KMS-11 (cell line): ENCODE measurements around the gene MMD.
"Not testable (repeated sequence)": the region's sequence is repeated elsewhere in the genome, so short reads cannot be mapped to it uniquely, and the experiment has no call there.

ENCODE experiments used
- H2AFZ ChIP-seq: fragments of 200-600 bp; sonication (generic); 2 replicates; pipeline ENCODE4 v1.6.1; 2016; ENCODE audit warnings: antibody characterized with exemption, mixed run types, low read depth
- H3K27ac ChIP-seq: fragments of 200-600 bp; sonication (generic); 2 replicates; pipeline ENCODE4 v1.6.1; 2016; ENCODE audit warnings: mild to moderate bottlenecking, mixed run types
- H3K27me3 ChIP-seq: fragments of 200-600 bp; sonication (generic); 2 replicates; pipeline ENCODE4 v1.6.1; 2017; ENCODE audit warnings: mild to moderate bottlenecking, low read depth, mixed run types, moderate library complexity; ENCODE audit not compliant: insufficient read depth
- H3K36me3 ChIP-seq: fragments of 200-600 bp; sonication (generic); 2 replicates; pipeline ENCODE4 v1.6.1; 2017; ENCODE audit warnings: mild to moderate bottlenecking, mixed run types; ENCODE audit not compliant: insufficient read depth
- H3K4me1 ChIP-seq: fragments of 200-600 bp; sonication (generic); 2 replicates; pipeline ENCODE4 v1.6.1; 2016; ENCODE audit warnings: mild to moderate bottlenecking, low read depth, mixed run types; ENCODE audit not compliant: poor library complexity, severe bottlenecking
- H3K4me2 ChIP-seq: fragments of 200-600 bp; sonication (generic); 2 replicates; pipeline ENCODE4 v1.7.0; 2016; ENCODE audit warnings: mild to moderate bottlenecking, mixed run types
- H3K4me3 ChIP-seq: fragments of 200-600 bp; sonication (generic); IDR thresholded peaks from 2 replicates; pipeline ENCODE4 v1.6.1; 2017; ENCODE audit warnings: low read depth, low read length, mixed read lengths; ENCODE audit not compliant: insufficient read depth
- H3K79me2 ChIP-seq: fragments of 200-600 bp; sonication (generic); 2 replicates; pipeline ENCODE4 v1.6.1; 2016; ENCODE audit warnings: low read depth, mixed run types; ENCODE audit not compliant: insufficient read depth
- H3K9ac ChIP-seq: fragments of 200-600 bp; sonication (generic); 2 replicates; pipeline ENCODE4 v1.6.1; 2016; ENCODE audit warnings: mild to moderate bottlenecking, mixed run types
- H4K20me1 ChIP-seq: fragments of 200-600 bp; sonication (generic); 2 replicates; pipeline ENCODE4 v1.6.1; 2016; ENCODE audit warnings: mild to moderate bottlenecking, mixed run types; ENCODE audit not compliant: insufficient read depth
- TF ChIP-seq, protein P1 (sequence below): fragments of 200-600 bp; sonication (generic); conservative IDR thresholded peaks from 2 replicates; pipeline ENCODE4 v1.6.1; 2017; ENCODE audit warnings: low read depth, mild to moderate bottlenecking, antibody characterized with exemption, low read length, moderate library complexity, mixed read lengths

Gene MMD

GRCh38 chr17:55394357-55395021 lies 27.1 kb downstream of the MMD start:
- TF ChIP-seq, protein P1, sequence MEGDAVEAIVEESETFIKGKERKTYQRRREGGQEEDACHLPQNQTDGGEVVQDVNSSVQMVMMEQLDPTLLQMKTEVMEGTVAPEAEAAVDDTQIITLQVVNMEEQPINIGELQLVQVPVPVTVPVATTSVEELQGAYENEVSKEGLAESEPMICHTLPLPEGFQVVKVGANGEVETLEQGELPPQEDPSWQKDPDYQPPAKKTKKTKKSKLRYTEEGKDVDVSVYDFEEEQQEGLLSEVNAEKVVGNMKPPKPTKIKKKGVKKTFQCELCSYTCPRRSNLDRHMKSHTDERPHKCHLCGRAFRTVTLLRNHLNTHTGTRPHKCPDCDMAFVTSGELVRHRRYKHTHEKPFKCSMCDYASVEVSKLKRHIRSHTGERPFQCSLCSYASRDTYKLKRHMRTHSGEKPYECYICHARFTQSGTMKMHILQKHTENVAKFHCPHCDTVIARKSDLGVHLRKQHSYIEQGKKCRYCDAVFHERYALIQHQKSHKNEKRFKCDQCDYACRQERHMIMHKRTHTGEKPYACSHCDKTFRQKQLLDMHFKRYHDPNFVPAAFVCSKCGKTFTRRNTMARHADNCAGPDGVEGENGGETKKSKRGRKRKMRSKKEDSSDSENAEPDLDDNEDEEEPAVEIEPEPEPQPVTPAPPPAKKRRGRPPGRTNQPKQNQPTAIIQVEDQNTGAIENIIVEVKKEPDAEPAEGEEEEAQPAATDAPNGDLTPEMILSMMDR, result no peak
- Histone ChIP-seq H4K20me1 (no peaks in the 10 kb centered on the region), H3K4me2 (no peak overlapping the region), H3K27me3 (no peaks in the 10 kb centered on the region), H3K27ac (no peak overlapping the region), H3K36me3 (0 out of 2 replicates have a peak, but pooled peaks cover 6% of the 10 kb centered on the region), H3K79me2 (no peaks in the 10 kb centered on the region), H2AFZ (no peak overlapping the region), H3K4me3 (no peak overlapping the region), H3K9ac (no peak overlapping the region), H3K4me1 (no peaks in the 10 kb centered on the region)

GRCh38 chr17:55391764-55392467 lies 29.7 kb downstream of the MMD start:
- Histone ChIP-seq H3K27ac (no peak overlapping the region), H3K4me1 (no peaks in the 10 kb centered on the region), H4K20me1 (no peaks in the 10 kb centered on the region), H3K79me2 (no peaks in the 10 kb centered on the region), H3K27me3 (no peaks in the 10 kb centered on the region), H3K4me2 (no peak overlapping the region), H3K4me3 (no peak overlapping the region), H3K9ac (no peak overlapping the region), H3K36me3 (0 out of 2 replicates have a peak, but pooled peaks cover 6% of the 10 kb centered on the region), H2AFZ (no peak overlapping the region)
- TF ChIP-seq, protein P1, result no peak

GRCh38 chr17:55391244-55391757 lies 30.3 kb downstream of the MMD start:
- Histone ChIP-seq H3K27me3 (no peaks in the 10 kb centered on the region), H4K20me1 (no peaks in the 10 kb centered on the region), H3K27ac (no peak overlapping the region), H3K4me2 (no peak overlapping the region), H3K4me3 (no peak overlapping the region), H3K36me3 (0 out of 2 replicates have a peak, but pooled peaks cover 6% of the 10 kb centered on the region), H3K9ac (no peak overlapping the region), H3K4me1 (no peaks in the 10 kb centered on the region), H3K79me2 (no peaks in the 10 kb centered on the region), H2AFZ (no peak overlapping the region)
- TF ChIP-seq, protein P1, result no peak

DNA sequence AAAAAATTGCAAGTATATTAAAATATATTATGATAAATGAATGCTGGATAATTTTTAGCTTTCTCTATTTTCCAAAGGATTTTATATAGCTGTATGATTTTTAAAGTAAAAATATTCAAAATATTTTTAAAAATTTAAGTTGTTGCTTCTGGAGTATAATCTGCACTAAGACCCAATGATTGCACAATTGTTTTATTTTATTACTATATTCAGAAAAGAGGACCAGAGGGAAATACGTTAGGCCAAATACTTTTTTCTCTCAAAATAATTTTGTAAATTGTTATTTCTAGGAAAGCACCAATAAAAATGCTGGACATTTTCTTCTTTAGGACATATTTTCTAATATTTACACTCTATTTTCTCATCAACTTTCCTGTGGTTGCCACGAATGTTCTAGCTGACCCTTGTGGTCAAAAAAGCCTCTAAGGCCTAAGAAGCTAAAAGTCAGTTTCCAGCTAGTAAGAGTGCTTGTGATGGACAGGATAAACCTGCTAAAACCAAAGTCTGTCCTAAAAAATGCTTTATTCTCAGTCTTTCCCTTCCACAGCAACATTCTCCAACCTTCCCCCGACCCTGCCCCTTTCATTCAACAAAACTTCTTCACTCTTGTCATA lies 31.2 kb downstream of the MMD start:
- no peaks in the 10 kb centered on the region for H4K20me1 ChIP-seq
- H3K27ac ChIP-seq, result no peak overlapping the region
- H3K27me3 ChIP-seq, result no peaks in the 10 kb centered on the region
- TF ChIP-seq, protein P1, result no peak
- H3K4me2 ChIP-seq, result no peak overlapping the region
- no peaks in the 10 kb centered on the region for H3K4me1 ChIP-seq
- H3K36me3 ChIP-seq, result 0 out of 2 replicates have a peak, but pooled peaks cover 6% of the 10 kb centered on the region
- H2AFZ ChIP-seq, result no peak overlapping the region
- H3K9ac ChIP-seq, result no peak overlapping the region
- H3K79me2 ChIP-seq, result no peaks in the 10 kb centered on the region
- no peak overlapping the region for H3K4me3 ChIP-seq

GRCh38 chr17:55389715-55390114 lies 31.9 kb downstream of the MMD start:
- H3K36me3 ChIP-seq, H4K20me1 ChIP-seq, H3K4me3 ChIP-seq, H3K79me2 ChIP-seq, H3K9ac ChIP-seq, H3K27me3 ChIP-seq, H3K4me2 ChIP-seq, H3K4me1 ChIP-seq, H2AFZ ChIP-seq, H3K27ac ChIP-seq: not testable (repeated sequence)
